ENCODE measurements around the gene CCL16.

CCL16 gene

DNA sequence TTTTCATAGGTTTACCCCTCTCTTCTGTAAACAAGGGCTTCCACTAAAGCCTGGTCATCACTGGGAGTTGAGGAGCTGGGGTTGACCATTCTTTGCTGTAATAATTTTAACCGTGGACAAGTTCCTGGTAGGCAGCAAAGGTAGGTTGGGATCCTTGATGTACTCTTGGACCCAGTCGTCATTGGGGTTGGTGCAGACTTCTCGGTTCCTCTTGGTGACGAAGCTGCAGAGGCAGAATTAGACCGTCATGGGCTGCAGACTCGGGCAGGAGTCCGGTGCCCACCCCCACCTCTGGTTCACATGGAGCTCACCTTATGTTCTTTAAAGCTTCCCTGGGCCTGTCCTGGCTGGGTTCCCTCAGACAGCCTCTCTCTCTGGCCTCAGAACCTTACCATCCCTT lies 3.8 kb downstream of the CCL16 start:
- TF ChIP-seq CTCF (IDR thresholded peaks at IDR 0.05; ENCODE audit: borderline replicate concordance, control extremely low read depth, extremely low read depth, insufficient read depth, missing control alignments): no peak
- in situ Hi-C loops (cut with MboI; ENCODE audit: low sequenced_read_pairs, unreplicated experiment): loop anchor here (10.0 kb wide), 2 partner anchors 97 to 167 kb away; no protein-coding TSS in a partner anchor

DNA sequence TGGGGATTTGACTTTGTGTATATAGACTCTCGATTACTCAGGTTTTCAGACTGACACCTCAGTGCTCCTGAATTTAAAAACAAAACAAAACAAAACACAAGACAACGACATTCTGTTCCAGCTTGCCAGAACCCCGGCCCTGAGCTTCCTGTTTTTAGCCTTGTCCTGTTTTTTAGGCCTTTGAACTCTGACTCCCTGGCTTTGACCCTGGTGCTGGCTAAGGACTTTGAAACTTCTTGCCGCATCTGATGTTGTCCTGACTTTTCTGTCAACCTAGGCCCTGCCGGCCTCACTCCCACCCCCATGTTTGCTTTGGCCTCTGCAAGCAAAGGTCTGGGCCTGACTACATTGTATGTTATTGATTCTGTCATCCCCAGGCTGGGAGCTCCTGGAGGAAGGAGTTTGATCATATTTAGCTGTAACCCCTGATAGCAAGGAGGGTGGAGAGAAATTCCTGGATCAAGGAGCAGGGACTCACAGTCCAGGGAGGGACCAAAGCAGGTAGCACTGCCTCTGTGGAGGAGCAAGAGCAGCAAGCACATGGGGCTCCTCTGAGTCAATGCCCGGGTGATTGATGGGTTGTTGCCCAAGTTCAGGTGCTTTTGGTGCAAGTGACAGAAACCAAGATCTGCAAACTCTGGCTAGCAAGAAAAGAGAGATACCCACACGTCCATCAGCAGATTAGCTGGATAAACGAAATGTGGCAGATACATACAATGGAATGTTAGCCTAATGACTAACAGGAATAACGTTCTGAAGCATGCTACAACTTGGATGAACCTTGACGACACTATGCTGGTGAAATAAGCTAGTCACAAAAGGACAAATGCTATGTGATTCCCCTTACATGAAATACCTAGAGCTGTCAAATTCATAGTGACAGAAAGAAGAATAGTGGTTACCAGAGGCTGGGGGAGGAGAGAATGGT lies 7.7 kb downstream of the CCL16 start:
- TF ChIP-seq CTCF (IDR thresholded peaks at IDR 0.05; ENCODE audit: borderline replicate concordance, control extremely low read depth, extremely low read depth, insufficient read depth, missing control alignments): no peak
- no peak for DNase-seq (ENCODE audit: low spot score)
- in situ Hi-C loops (cut with MboI; ENCODE audit: low sequenced_read_pairs, unreplicated experiment): loop anchor here (10.0 to 25.0 kb wide), 3 partner anchors 101 to 514 kb away; partner anchors contain the start of gene ZNHIT3

More for the DNA sequence above, 3.8 kb downstream of the CCL16 start:
- DNase-seq (ENCODE audit: low spot score): no peak

DNA sequence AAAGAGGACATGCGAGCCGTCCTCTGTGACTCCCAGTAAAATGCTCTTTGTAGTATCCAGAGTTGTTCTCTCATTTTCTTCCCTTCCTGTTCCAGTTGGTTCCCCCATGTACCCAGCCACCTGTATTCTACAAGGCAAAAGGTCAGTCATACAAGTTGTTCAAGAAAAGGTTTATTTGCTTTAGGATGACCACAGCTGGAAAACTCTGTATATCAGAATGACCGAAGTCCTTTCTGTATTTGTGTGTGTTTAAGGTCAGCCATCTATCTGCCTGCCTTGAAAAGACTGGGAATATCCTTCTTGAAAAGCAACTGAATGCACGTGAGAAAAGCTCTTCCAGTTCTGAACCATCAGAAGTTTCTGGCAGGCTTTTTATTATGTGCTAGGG lies 8.4 kb downstream of the CCL16 start:
- in situ Hi-C loops (cut with MboI; ENCODE audit: low sequenced_read_pairs, unreplicated experiment): loop anchor here (10.0 to 25.0 kb wide), 3 partner anchors 102 to 514 kb away; partner anchors contain the start of gene ZNHIT3
- TF ChIP-seq CTCF (IDR thresholded peaks at IDR 0.05; ENCODE audit: borderline replicate concordance, control extremely low read depth, extremely low read depth, insufficient read depth, missing control alignments): no peak
- no peak for DNase-seq (ENCODE audit: low spot score)

- in situ Hi-C loops (cut with MboI; ENCODE audit: low sequenced_read_pairs, unreplicated experiment): loop anchor here (10.0 to 25.0 kb wide), 3 partner anchors 102 to 515 kb away; partner anchors contain the start of gene ZNHIT3
- no peak for DNase-seq (ENCODE audit: low spot score)
- TF ChIP-seq CTCF (IDR thresholded peaks at IDR 0.05; ENCODE audit: borderline replicate concordance, control extremely low read depth, extremely low read depth, insufficient read depth, missing control alignments): no peak
Measured at GRCh38 chr17:35972535-35972934, 8.8 kb downstream of the CCL16 start.

DNA sequence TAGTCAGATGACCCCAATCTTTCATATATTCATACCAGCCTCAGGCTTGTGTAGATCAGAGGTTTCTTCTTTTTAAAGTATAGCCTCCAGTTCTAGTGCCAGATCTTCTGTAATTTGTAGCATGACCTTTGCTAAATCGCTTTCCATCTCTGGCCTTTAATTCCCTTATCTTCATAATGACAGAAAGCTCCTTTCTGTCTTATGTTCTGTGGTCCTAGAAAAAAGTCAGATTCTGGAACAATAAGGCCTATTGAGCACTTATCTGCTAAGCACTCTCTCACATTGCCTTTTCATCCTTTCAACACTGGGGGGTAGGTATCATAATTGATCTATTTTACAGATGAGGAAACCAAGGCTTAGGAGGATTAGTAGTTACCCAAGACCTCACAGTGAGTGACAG lies 9.2 kb downstream of the CCL16 start:
- TF ChIP-seq CTCF (IDR thresholded peaks at IDR 0.05; ENCODE audit: borderline replicate concordance, control extremely low read depth, extremely low read depth, insufficient read depth, missing control alignments): no peak
- in situ Hi-C loops (cut with MboI; ENCODE audit: low sequenced_read_pairs, unreplicated experiment): loop anchor here (10.0 to 25.0 kb wide), 3 partner anchors 103 to 515 kb away; partner anchors contain the start of gene ZNHIT3
- DNase-seq (ENCODE audit: low spot score): no peak

- peak; percentile 87 for TF ChIP-seq CTCF (IDR thresholded peaks at IDR 0.05; ENCODE audit: borderline replicate concordance, control extremely low read depth, extremely low read depth, insufficient read depth, missing control alignments)
- DNase-seq (ENCODE audit: low spot score): peak; percentile 73
- in situ Hi-C loops (cut with MboI; ENCODE audit: low sequenced_read_pairs, unreplicated experiment): loop anchor here (10.0 to 25.0 kb wide), 3 partner anchors 105 to 518 kb away; partner anchors contain the start of gene ZNHIT3
Measured at GRCh38 chr17:35969558-35970380, 11.5 kb downstream of the CCL16 start.

Data from GM13976 (cell line).